NCI-H524 (cell line): ENCODE measurements around the gene ALOX5.
"Not testable (repeated sequence)": the region's sequence is repeated elsewhere in the genome, so short reads cannot be mapped to it uniquely, and the experiment has no call there.

Source experiments
- DNase-seq, 2 experiments: peaks; one replicate each; lab custom pipeline; 2025; lab: John Stamatoyannopoulos, UW

The ALOX5 gene

GRCh38 chr10:45404770-45405120, 30.7 kb downstream of the ALOX5 start:
- DNase-seq: no peak

- no peak for DNase-seq
Observed at GRCh38 chr10:45407542-45407941, 33.5 kb downstream of the ALOX5 start.

- DNase-seq: peak; percentile 5 to 49
Observed at GRCh38 chr10:45408421-45409319, 34.7 kb downstream of the ALOX5 start.

GRCh38 chr10:45409347-45409746, 35.3 kb downstream of the ALOX5 start:
- not testable (repeated sequence) for DNase-seq

- no peak for DNase-seq
Observed at GRCh38 chr10:45409782-45410181, 35.8 kb downstream of the ALOX5 start.

- no peak for DNase-seq
Observed at GRCh38 chr10:45410489-45410806, 36.4 kb downstream of the ALOX5 start.

GRCh38 chr10:45410807-45411606, 37.0 kb downstream of the ALOX5 start:
- no peak for DNase-seq

- DNase-seq: peak in 1 of 2 experiments; percentile 25
Observed at GRCh38 chr10:45411607-45411940, 37.6 kb downstream of the ALOX5 start.

GRCh38 chr10:45415062-45415461, 41.0 kb downstream of the ALOX5 start:
- DNase-seq: not testable (repeated sequence)

GRCh38 chr10:45416603-45417002, 42.6 kb downstream of the ALOX5 start:
- no peak for DNase-seq

GRCh38 chr10:45417746-45418145, 43.7 kb downstream of the ALOX5 start:
- DNase-seq: no peak

GRCh38 chr10:45418417-45418848, 44.4 kb downstream of the ALOX5 start:
- no peak for DNase-seq

- DNase-seq: no peak
Observed at GRCh38 chr10:45418849-45419675, 45.0 kb downstream of the ALOX5 start.

GRCh38 chr10:45419676-45420025, 45.6 kb downstream of the ALOX5 start:
- no peak for DNase-seq

GRCh38 chr10:45420453-45421192, 46.6 kb downstream of the ALOX5 start:
- peak; percentile 66 to 80 for DNase-seq

- DNase-seq: peak in 1 of 2 experiments; percentile 34
Observed at GRCh38 chr10:45421221-45422097, 47.4 kb downstream of the ALOX5 start.

GRCh38 chr10:45422207-45422865, 48.3 kb downstream of the ALOX5 start:
- peak; percentile 65 to 86 for DNase-seq

- no peak for DNase-seq
Observed at GRCh38 chr10:45422866-45423659, 49.0 kb downstream of the ALOX5 start.

GRCh38 chr10:45423976-45424499, 50.0 kb downstream of the ALOX5 start:
- DNase-seq: no peak
